ENCODE results near the gene ZNF750.
A peak's percentile ranks its signal among the peaks of the same experiment; 100 is the strongest.

The ZNF750 gene

GRCh38 chr17:82839617-82840292 is at the start of gene ZNF750:
TSS of gene ZNF750 (minus strand) at chr17:82840022. CDS start at chr17:82832454, 7,568 bp downstream.
- DNase-seq, result no peak

DNA sequence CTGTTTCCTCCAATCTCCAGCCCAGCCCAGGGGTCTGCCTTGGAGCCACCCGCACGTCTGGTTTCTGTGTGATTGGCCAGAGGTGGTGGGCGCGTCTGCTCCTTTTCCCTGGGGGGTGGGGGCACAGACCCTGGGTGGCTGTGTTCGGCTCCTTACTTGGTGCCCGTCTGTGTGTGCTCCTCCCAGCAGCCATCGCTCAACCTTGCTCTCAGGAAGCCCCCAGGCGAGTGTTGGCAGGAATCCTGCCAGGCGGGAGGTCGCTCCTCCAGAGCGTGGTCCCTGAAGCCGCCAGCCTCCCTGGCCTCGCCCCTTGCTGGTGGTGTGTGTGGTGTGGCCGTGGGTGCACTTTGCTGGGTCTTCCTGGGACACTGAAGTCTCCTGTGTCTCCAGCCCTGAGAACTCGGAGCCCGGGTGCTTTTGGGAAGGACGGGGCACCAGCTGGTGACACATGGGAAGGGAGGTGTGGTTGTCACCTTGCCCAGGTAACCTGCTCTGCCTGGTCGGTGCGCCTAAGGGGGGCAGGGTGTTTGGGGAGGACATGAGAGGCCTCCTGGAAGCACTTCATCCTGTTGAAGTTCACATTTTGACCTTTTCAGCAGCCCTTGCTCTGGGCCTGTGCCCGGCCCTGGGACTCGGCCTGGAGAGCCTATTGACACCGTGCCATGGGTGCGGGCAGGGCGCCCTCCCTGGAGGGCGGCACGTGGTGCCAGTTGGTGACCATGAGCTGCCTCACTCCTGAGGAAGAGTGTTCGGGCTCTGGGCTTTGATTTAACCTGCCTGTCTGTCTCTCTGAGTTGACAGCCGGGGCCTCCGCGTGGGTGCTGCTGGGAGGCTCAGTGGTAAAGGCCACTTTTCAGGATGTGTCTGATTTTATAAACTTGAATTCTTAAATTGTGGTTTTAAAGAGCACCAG is 49.0 kb upstream of the ZNF750 start:
- no peak for DNase-seq

- no peak for DNase-seq
Observed at GRCh38 chr17:82887255-82888164, 47.7 kb upstream of the ZNF750 start.

GRCh38 chr17:82884970-82885353 is 45.1 kb upstream of the ZNF750 start:
- DNase-seq, result no peak

DNA sequence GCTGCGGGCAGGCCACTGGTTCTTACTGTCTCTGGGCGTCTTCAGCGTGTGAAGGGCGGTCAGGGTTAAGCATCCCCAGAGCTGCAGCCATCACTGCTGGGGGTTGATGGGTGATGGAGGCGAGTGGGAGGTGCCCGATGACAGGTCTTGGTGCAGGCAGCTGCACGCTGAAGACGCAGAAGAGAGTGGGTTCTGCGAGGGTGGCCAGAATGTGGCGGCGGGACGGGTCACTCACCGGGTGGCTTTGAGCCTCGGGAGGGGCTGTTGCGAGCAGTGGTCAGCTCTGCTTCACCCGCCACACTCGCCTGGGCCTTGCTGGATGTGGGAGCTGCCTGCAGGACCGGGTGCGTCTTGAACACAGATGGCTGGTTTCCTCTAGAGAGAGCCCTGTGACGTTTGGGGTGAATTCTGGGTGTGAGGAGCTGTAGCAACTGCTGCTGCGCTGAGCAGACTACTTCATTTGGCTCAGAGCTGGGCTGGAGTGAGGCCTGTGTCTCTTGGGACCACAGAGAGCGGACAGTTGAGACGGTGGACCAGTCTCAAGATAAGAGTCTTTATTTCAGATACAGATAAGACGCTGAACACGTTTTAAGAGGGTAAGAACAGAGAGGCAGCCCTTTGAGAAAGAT is 44.6 kb upstream of the ZNF750 start:
- DNase-seq, result no peak

DNA sequence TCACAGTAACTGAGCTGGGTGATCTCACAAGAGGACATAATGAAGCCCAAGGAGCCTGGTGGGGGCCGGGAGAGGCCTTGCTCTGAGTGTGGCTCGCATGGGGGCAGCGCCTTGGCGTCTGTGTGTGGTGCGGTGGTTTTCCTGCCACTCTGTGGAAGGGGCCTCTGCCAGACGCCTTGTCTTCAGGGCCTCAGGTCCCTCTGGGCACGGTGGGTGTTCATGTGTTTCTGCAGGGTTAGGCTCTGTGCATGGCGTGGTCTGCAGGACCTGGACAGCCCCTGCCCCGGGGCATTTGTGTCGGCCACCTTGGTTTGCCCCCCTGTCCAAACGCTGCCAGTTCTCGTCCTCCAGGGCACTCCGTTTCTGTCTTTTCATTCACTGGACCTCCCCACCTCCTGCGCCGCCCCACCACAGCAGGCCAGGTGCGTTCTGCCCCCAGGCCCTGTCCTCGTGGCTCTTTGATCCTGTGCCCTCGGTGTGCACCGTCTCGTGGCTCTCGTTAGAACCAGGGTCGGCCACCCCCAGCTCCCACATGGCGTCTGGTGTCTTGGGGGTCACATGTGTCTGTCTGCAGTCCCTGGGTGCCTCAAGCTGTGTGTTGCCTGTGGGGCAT is 43.7 kb upstream of the ZNF750 start:
- DNase-seq, result no peak

GRCh38 chr17:82882715-82883418 is 43.0 kb upstream of the ZNF750 start:
- peak; percentile 83 for DNase-seq

DNA sequence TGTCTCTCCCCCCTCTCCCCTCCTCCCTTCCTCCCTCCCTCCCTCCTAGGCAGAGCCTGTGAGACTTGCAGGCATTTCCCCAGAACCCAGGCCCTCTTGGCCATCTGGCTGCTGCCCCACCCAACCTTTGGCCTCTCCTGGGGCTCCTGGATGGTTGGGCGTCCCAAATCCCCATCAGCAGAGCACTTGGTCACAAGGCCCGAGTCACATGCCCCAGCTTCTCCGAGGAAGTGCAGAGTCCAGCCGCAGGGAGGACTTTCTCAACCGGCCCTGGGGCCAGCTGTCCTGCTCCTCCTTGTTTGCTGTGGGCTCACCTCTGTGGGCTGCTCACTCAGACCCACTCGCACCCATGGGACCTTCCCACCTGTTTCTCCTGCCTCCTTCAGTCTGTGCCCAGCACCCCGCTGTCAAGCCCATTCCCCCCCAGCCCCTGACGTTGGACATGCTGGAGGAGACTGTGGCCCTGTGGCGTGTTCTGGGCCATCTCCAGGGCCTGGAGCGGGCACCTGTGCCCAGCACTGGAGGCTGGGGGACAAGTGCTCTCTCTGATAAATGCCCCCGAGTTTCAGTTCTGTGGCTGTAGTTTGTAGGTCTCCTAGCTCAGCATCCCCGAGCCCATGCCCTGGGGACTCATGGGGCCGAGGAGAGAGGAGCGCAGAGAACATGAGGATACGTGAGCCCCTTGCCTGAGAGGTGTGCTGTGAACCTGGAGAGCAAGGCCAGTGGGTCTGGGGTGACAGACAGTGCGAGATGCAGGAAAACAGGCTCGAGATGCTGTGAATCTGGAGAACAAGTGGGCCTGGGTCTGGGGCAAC is 42.3 kb upstream of the ZNF750 start:
- DNase-seq, result no peak

DNA sequence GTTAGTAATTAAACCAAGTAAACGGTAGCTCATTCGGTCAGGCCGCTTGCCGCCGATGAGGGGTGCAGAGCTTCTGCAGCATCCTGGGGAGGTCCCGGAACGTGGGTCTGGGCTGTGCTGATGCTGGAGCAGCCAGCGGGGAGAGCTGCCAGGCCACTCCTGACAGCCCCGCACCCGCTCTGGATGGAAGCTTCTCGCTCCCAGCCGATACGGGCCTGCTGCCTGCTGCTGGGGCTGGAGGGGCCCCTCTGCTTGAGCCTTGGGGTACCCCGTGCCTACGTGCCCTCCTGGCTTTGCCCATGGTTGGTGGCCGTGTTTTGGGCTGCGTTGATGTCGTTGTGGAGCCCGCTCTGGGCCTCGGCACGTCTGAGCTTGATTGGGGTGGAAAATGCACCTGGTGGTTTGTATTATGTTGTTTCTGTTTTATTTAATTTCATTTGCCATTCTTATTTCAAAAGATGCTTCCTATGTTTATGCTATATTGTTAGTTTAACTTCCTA is 41.6 kb upstream of the ZNF750 start:
- no peak for DNase-seq

- no peak for DNase-seq
Observed at GRCh38 chr17:82880620-82881323, 41.0 kb upstream of the ZNF750 start.

GRCh38 chr17:82879241-82879640 is 39.4 kb upstream of the ZNF750 start:
- DNase-seq, result no peak

GRCh38 chr17:82878527-82878926 is 38.7 kb upstream of the ZNF750 start:
- no peak for DNase-seq

DNA sequence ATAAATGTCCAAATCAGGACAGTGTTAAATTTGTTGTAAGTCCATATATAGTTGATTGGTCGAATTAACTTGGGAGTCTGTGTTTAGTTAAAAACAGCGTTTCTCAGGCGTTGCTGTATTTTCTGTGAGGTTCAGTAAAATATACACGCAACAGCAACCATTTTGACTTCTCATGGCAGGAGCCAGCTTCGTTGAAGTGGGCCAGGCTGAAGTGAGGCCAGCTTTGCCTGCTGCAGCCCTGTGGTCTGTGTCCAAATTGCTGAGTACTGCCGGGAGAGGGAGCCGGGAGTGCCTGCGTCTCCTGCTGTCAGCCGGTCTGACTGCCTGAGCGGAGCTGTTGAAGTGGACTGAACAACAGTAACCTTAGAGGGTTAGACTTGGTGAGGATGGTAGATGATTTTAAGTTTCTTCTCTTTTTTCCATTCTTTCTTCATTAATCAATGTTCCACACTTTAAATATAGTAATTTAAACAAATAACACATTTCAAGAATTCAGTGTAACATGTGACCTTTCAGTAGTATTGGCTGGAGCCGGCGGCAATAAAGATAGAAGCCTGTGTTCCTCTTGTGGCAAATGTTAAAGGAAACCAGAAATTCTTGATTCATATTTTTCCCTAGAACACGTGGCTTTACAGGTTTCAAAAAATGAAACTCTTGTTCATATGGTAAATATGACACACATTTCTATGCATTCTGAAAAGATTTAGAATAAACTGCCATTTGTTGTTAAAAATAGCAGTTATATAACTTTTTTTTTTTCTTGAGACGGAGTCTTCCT is 37.0 kb upstream of the ZNF750 start:
- no peak for DNase-seq

DNA sequence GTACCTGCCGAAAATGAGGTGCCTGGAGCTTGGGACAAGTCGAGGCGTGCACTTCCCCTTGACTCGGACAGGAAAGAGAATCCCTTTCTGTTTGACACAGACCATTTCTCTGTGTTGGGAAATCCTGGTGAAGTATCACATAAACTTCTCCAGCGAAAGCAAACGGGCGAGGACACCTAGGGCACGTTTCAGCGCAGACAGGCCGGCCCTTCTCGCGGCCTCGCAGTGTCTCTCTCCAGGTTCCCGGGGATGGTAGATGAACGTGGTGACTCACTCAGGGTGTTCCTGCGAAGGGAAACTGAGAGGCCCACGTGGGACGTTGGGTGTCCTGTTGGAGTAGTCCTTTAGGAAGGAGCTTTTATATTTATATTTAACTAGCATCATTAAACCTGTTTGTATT is 36.3 kb upstream of the ZNF750 start:
- DNase-seq, result no peak

DNA sequence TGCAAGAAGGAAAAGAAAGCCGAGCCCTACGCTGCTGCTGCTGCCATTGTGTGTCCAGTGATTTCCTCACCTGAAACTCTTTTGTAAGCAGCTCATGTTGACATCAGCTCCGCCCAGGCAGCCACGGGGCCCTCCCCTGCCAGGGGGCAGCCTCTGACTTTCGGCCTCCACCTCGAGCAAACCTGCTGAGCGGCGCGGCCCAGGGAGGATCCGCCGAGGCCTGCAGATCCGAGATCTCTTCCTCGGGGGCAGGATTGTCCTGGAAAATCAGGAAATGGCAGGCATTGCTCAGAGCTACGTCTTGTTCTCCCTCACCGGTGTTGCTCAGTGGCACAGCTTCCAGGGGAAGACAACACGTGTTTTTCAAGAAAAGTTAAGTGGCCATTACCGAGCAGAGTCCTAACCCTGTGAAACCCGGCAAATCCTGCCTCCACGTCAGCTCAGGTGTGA is 35.6 kb upstream of the ZNF750 start:
- no peak for DNase-seq

GRCh38 chr17:82874011-82874835 is 34.4 kb upstream of the ZNF750 start:
- DNase-seq, result no peak

GRCh38 chr17:82873521-82873920 is 33.7 kb upstream of the ZNF750 start:
- no peak for DNase-seq
